HG02970 (cell line): ENCODE measurements around the gene MYO9A.
"Not testable (repeated sequence)": the region's sequence is repeated elsewhere in the genome, so short reads cannot be mapped to it uniquely, and the experiment has no call there.

Source experiments
- ATAC-seq: cut with Tn5 transposase; IDR thresholded peaks from one replicate; pipeline ENCODE4 v1.9.1; 2021; ENCODE audit warnings: mild to moderate bottlenecking, moderate library complexity, moderate number of reproducible peaks; ENCODE audit not compliant: unreplicated experiment, low FRiP score

Gene MYO9A

DNA sequence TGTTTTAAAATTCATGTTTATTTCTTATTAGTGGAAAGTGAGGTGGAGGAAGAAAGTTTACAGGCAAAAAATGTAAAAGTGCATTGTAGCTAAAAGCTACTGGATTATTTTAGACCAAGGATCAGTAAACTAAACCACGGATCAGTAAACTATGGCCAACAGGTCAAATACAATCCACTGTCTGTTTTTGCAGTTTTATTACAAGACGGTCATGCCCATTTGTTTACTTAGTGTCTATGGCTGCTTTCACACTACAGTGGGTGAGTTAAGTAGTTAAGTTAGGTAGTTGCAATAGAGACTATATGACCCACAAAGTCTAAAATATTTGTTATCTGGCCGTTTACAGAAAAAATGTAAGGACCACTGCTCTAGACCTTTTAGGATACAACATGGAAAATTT is 225.6 kb downstream of the MYO9A start:
- ATAC-seq = no peak

DNA sequence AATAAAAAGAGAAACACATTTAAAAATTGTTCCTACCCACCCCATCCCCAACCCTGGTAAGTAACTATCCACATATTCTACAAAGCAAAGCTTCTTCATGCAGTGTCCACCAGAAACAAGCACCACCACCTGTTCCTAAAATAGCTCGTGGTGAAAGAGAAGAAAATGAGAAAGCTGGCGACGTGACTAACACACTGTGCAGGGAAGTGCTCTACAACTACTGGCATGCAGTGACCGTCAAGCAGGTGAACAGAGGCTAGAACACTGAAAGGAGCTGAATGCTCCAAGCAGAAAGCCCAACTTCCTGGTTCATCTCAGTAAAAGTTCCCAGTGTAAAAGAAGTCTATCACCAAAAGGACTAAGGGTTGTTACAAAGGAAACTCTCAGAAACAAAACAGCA is 226.9 kb downstream of the MYO9A start:
- ATAC-seq = no peak

DNA sequence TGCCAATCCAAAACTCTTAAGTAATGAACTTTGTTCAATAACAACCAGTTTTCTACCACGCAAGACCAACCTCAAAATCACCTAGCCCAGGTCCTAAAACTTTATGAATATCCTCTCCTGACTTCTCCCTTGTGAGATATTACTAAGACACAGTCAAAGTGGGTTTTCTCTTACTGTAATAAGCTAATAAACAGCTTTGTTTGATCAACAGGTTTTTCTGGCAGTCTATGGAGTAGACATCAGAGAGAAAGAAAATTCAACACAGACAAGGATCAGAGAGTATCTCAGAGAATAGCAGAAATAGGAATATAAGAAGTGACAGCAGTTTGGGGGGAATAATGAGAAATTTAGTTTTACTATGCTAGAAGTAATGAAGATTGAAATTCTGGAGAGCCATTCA is 228.0 kb downstream of the MYO9A start:
- ATAC-seq = no peak

DNA sequence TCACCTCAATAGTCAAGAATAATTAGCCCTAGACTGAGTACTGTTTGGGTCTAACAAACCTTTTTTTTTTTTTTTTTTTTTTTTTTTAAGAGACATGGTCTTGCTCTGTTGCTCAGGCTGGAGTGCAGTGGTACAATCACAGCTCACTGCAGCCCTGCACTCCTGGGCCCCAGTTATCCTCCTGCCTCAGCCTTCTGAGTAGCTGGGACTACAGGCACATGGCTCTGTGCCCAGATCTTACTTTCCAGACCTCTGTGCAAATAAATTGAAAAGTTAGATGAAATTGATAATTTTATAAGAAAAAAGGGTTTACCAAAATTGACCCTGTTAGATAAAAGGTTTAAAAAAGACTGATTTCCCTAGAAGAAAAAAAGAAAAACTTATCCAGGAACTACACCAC is 228.6 kb downstream of the MYO9A start:
- ATAC-seq = no peak

DNA sequence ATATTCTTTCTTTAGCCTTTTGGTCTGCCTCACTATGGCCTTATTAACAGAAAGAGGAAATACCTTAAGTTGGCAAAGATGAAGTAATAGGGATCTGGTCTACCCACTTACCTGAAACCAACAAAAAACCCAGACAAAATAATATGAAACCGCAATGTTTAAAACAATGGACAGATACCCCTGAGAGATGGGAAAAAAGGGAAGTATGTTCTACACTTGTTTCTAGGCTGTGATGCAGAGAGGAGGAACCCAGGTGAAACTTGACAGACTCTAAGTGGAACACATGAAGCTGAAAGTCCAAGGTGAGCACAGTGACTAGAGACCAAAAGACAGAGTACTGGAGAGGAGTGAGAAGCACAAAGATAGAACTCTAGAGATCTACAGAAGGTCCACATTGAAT is 229.2 kb downstream of the MYO9A start:
- no peak for ATAC-seq

DNA sequence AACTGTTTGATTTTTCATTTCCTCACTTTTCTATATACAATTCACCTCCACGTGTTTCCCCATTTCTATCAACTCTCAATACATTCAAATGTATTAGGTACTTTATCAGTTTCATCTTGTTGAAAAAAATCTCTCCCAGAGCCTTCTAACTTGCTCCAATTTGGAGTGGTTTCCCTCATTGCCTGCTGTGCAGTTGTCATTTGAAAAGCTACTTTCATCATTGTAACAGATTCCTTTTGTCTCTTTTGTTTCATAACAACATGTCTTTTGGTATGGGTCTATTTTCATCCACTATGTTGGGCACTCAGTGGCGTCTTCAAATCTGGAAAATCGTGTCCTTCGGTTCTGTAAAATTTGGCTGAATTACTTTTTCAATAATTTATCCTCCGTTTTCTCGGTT is 232.6 kb downstream of the MYO9A start:
- no peak for ATAC-seq

DNA sequence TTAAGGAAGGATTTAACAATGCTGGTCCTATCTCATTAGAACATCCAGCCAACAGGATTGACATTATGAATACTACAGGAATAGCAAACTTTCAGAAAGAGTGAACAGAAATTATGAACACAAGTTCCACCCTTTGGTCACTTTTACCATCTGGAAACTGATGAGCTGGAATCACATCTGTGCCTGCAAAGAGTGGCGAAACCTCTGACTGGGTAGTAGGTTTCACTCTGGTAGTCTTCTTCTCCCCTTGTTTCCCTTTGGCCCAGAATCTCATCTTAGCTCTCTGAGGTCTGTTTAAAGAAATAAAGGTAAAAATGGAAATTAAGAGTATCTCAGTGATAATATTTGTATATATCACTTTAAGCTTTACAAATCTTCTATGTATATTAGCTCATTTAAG is 234.5 kb downstream of the MYO9A start:
- no peak for ATAC-seq

DNA sequence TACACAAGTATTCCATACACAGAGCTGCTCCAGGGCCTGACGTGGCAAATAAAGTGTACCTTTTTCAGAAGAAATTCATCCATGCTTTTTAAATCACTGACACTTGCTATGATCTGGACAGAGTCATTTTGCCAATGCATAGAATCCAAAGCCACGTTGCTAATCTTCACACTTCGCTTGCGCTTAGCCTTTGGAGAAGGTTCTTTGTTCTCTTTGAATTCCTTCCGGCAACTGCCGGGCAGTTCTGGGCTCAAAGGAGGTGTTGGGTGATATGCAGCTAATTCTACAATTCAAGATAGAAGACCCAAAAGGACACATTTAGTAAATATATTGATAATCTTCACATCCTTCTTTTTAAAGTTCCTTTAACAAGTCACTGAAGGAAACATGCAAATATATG is 237.7 kb downstream of the MYO9A start:
- ATAC-seq = no peak

DNA sequence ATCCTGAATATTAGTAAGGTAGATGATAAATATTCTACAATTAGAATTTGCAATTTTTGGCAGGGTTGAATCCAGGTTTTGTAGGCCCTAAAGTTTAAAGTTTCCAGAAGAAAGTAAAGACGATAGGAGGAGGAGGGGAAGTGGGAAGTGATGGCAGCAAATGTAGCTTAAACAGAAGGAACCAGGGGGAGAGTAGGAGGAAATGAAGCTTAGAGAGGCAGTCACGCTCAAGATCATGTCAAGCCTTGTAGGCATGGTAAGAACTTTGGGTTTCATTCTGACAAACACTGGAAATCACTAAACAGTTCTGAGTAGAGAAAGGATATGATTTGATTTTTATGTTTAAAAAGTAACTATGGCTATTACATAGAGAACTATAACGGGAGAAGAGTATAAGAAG is 243.7 kb downstream of the MYO9A start:
- ATAC-seq = no peak

DNA sequence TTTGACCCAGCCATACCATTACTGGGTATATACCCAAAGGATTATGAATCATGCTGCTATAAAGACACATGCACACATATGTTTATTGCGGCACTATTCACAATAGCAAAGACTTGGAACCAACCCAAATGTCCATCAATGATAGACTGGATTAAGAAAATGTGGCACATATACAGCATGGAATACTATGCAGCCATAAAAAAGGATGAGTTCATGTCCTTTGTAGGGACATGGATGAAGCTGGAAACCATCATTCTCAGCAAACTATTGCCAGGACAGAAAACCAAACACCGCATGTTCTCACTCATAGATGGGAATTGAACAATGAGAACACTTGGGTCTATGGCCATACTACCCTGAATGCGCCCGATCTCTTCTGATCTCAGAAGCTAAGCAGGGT is 259.7 kb downstream of the MYO9A start:
- not testable (repeated sequence) for ATAC-seq

DNA sequence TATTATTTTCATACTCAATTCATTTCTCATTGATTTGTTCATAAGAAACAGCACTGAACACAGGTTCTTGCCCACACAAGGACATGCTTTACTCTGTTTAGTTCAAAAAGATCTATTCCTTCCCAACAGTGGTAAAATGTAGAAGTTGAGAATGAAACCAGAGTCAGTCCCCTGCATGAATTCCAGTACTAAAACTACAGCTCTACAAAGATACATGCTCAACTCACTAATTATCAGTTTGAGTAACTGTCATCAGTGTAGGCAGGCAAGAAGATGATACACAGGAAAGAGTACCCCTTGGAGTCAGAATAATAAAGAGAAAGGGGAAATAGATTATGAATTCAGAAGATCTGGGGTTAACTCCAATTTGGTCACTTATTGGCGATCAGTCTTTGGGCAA is 264.4 kb downstream of the MYO9A start:
- ATAC-seq = no peak

DNA sequence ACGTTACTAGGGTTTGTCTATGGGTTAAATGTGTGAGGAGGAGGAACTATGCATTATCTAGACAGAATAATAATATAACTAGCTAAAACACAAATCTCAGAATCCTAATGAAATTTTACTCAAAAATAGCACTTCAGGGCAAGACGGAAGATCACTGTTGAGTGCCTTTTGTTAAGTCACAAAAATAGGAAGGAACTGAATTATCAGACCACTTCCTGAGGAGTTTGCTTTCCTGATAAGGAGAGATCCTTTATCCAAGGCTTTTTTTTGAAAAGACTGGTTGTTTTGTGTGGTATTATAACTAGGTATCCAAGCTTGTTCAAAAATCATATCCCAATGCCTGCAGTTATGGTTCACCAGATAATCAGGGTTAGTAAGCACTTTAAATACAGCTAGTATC is 273.0 kb downstream of the MYO9A start:
- ATAC-seq = no peak

DNA sequence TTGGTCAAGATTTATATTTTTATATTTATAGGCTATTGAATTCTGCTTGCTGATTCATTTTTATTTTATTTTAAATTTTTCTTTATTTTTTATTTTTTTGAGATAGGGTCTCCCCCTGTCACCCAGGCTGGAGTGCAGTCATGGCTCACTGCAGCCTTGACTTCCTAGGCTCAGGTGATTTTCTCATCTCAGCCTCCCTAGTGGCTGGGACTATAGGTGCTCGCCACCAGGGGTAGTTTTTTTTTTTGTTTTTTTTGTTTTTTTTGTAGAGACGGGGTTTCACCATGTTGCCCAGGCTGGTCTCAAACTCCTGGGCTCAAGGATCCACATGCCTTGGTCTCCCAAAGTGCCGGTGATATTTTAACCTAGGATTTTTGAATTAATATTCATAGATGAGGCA is 276.4 kb downstream of the MYO9A start:
- no peak for ATAC-seq

DNA sequence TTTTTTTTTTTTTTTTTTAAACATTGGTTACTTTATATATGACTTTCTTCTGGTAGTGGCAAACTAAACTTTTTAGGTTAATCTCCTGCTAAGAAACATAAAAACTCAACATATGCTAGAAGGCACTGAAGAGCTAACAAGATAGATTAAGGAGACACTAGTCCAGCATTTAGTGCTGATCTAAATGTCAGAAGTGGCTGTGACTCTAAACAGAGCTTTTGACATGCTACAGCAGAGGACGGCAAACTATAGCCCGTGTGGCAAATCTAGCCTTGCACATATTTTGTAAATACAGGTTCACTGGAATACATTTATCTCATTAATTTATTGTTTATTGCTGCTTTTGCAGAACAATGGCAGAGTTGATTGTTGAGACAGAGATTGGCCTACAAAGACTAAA is 287.0 kb downstream of the MYO9A start:
- ATAC-seq = no peak

DNA sequence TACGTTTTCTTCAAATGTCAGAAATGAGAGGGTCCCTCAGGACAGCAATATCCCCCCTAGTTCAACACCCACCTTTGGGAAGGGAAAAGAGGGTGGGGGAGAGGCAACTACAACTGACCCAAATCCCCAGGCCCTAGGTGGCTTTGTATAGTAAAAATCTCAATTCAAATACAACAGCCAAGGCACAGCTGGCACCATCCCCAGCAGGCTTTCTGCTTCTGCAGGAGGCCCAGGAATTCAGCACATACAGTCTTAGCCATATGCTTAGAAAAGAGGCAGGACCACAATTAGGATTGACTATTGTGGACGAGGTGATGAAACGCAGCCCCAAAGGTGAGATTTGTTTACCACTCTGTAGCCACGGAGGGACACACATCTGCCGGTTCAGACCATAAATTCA is 291.8 kb downstream of the MYO9A start:
- no peak for ATAC-seq

DNA sequence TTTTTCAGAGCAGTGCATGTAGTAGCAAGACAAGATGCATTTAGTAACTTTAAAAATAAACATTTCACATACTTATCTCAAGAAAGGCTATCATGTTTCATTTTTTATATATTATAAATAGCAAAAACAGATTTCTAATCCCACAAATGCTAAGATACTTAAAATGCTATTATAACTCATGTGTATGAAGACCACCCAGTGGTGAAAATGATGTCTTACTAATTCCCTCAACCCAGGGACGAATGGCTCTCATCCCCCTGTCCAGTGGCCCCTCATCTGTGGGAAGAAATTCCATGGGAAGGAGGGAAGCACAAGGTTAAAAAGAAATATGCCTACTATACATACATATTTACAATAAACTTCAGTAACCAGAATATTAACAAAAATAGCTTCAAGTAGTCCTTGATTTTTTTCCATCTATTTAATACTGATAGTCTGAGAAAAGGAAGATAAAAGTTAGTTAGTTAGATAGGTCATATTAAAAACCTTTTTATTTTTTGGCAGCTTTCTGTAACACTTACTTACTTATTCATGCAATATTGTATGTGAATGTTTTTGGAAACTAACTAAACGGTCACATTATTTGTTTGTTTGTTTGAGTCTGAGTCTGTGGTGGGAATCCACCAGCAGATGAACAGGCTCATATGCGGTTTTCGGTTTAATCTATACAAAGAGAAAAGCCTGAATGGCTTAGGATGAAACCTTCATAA is 292.8 kb downstream of the MYO9A start:
- no peak for ATAC-seq

DNA sequence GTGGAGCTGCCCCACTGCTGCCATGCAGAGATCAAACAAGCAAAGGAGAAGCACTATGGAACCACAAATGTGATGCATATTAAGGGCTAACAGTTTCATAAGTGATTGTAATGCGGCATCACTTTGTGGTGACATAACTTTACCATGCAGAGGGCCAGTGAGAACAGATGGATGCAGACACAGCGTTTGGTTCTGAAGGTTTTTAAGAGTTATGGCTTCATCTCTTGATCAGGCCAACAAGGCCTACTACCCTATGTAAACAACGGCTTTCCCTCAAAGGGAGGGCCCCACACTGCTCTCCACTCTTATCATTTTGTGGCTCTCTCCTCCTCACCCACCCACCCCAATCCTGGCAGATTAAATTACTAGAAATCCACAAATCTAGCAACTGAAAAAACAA is 294.1 kb downstream of the MYO9A start:
- ATAC-seq = no peak

DNA sequence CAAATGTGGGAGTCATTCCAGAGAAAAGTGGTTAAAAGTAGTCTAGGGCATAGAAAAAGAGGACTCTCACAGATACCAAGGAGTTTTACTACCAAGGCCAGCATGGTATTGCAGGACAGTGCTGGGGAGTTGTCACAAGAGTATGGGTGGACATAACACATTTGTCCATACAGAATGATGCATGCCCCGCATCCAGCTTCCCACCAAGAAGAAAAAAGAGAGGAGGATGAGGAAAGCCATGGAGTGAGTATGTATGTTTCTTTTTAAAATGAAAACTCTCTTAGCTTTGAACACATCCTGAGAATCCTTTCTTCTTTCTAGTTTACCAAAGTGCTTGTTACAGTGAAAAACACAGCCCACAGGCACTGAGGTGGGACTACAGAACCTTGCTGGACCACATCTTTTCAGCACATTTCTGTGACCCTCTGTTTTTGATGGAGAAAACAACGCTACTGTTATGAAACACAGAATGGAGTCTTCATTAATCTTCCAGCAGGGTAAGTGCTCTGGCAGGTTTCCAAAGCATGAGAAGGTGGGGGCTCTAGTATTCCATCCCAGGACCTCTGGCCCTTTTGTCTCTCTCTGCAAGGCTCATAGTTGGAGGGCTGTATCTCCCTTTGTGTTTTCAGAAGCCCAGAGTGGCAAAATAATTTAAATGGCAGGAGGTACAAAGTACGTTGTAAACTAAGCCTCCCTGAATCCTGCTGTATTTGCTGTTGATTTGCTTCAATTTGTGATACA is 294.9 kb downstream of the MYO9A start:
- ATAC-seq = no peak

DNA sequence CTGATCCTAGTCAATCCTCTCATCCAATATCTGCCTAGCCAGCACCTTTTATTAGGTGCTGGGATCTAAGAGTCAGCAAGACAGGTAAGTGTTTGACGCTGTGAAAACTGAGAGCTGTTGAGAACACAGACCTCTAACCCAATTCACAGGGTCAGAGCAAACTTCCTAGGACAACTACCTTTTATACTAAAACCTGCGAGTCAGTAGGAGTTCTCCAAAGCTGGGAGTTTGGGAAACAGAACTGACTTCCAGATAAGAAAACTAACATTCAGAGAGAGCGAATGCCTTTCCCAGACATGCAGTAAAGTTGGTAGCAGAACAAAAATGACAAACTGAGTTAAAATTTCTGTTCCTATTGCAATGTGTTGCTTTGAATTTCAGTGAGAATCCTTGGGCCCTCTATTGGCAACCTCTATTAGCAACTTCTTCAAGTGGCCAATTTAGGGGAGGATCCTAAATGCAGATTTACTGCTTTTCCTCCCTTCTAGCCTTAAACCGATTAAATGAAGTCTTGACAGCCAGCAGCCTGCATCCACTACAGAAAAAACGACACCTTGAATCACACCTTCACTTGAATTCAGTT is 296.3 kb downstream of the MYO9A start:
- no peak for ATAC-seq

DNA sequence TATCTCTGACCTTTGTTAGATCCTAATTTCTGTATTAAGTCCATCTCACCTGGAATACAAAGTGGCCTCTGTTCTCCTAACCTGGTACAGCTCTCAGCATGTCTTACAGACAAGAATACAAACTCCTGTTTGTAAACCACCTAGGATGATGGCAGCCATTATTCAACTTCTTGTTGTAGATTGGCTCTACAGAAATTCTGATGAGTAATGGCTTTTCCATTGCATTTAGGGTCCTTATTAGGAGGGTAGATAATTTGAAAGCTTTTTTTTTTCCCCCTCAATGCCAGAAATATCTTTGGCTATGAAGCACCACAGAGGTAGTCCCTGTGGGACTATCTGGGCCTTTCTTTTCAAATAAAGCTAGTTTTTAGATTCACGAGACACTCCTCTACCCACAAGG is 297.8 kb downstream of the MYO9A start:
- ATAC-seq = no peak

DNA sequence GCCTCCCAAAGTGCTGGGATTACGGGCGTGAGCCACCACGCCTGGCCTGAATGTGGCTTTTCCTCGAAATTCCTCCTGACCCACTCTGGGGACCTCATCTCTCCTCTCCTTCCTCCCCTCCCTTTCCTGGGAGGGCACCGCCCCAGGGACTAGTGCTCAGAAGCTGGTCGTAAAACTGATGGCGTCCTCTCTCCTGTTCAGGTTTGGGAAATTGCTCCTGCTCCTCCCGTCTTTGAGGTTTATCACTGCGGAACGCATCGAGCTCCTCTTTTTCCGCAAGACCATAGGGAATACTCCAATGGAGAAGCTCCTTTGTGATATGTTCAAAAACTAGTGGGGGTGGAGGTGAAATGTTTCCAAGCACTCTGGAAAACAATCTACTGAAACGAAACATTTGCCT is 300.6 kb downstream of the MYO9A start:
- no peak for ATAC-seq

DNA sequence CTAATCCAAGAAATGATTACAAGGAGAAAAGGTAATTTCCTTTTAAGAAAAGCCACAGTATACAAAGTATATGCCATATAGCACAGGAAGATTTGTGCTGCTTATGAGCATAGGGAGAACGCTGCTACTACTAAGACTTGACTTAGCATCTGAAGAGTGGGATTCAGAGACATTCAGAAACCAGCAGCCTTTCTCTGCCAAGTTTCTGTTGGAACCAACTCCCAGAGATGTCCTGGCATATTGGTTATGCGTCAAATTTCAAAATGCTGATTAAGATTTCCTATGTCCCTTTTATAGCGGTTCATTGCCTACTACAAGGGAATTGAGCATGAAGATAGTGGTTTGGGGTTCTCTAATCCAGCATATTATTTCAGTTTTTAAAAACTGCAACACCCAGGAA is 302.6 kb downstream of the MYO9A start:
- ATAC-seq = no peak
